ENCODE results near the gene ARHGEF10L. TPM values are rescaled to one million over a fixed set of nuclear protein-coding genes. Genes with fewer than 3 reads are reported as not detected.
A peak's percentile ranks its signal among the peaks of the same experiment; 100 is the strongest.

The ARHGEF10L gene
- total RNA-seq, 1 donor from 2014 or later: 75.6 TPM

GRCh38 chr1:17606826-17607440, 67.4 kb downstream of the ARHGEF10L start:
- Histone ChIP-seq H3K36me3 (peaks cover 0 to 6% of the 10 kb centered on the region in 2 donors), H3K4me3 (no peak overlapping the region), H3K4me1 (peaks cover 7% of the 10 kb centered on the region), H3K9me3 (no peaks in the 10 kb centered on the region), H3K27me3 (no peaks in the 10 kb centered on the region), H3K27ac (peak overlapping the region; percentile 69)
- DNase-seq (ENCODE audit: extremely low spot score in 2 of 2): no peak
- TF ChIP-seq CTCF (IDR thresholded peaks at IDR 0.05) (peak; percentile 72 to 93 (median 85)), POLR2AphosphoS5 (IDR thresholded peaks at IDR 0.05; ENCODE audit: insufficient read depth in 1 of 2, low read depth in 1 of 2) (no peak), POLR2A (IDR thresholded peaks at IDR 0.05) (no peak)
- intact Hi-C loops (cut with DNase I): no loop called here

DNA sequence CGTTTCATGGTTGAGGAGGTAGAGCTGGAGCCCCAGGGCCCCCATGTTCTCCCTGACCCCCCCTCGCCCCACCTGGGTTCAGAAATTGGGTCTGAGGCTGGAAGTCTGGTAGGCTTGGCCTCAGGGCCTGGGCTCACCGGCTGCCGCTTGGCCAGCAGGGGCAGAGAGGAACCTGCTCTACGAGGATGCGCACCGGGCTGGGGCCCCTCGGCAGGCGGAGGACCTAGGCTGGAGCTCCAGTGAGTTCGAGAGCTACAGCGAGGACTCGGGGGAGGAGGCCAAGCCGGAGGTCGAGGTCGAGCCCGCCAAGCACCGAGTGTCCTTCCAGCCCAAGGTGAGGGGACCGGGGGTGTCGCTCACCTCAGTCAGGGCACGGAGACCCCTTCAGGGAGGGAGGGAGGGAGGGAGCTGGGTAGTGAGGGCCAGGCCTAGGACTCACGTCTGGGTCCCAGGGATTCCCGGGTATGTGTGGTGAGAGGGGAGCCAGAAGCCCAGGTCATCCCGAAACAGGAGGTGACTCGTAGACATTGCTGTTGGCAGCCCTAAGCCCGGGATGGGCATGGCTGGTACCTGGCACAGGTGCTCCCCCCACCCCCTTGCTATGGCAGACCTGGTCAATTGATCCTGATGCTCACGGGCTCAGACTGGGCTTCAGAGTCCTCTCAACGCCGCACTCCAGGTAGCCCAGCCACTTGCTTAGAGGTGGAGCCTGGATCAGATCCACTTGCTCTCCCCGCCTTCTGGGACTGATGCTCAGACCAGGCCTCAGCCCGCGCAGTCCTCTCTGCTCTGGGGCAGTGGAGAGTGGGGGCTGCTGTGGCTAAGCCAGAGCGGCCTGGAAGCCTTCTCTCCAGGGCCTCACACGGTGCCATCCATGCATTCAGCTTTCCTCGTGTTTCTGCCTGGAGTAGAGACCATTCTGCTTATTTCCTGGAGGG, 68.4 kb downstream of the ARHGEF10L start:
- H3K4me1 ChIP-seq: peaks cover 7% of the 10 kb centered on the region
- no peak overlapping the region for H3K27ac ChIP-seq
- no peaks in the 10 kb centered on the region for H3K36me3 ChIP-seq
- no peak for TF ChIP-seq CTCF (IDR thresholded peaks at IDR 0.05)
- no peak for TF ChIP-seq POLR2AphosphoS5 (IDR thresholded peaks at IDR 0.05; ENCODE audit: insufficient read depth in 1 of 2, low read depth in 1 of 2)
- TF ChIP-seq POLR2A (IDR thresholded peaks at IDR 0.05): no peak
- H3K9me3 ChIP-seq: no peaks in the 10 kb centered on the region
- no peak for DNase-seq (ENCODE audit: extremely low spot score in 2 of 2)
- no peak overlapping the region for H3K4me3 ChIP-seq
- intact Hi-C loops (cut with DNase I): no loop called here
- no peaks in the 10 kb centered on the region for H3K27me3 ChIP-seq

DNA sequence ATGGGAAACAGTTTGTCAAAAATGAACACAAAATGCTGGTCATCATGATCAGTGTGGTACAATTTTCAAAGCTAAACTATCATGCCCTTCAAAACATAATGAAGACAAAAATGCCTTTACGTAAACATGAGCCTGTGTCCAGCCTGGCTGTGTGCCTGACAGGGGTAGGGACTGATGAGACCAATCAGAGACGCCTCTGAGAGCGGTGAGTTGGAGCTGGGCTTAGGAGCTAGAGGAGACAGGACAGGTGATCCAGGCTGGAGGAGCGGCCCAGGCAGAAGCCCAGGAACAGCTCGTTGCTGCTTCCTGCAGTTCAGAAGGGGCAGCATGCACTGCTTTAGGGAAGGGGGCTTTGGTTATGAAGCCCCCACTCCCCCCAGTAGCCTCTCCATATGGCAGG, 70.0 kb downstream of the ARHGEF10L start:
- TF ChIP-seq POLR2A (IDR thresholded peaks at IDR 0.05) (no peak), POLR2AphosphoS5 (IDR thresholded peaks at IDR 0.05; ENCODE audit: insufficient read depth in 1 of 2, low read depth in 1 of 2) (no peak), CTCF (IDR thresholded peaks at IDR 0.05) (no peak)
- Histone ChIP-seq H3K4me3 (no peak overlapping the region), H3K36me3 (no peaks in the 10 kb centered on the region), H3K4me1 (peaks cover 7% of the 10 kb centered on the region), H3K9me3 (no peaks in the 10 kb centered on the region), H3K27ac (no peak overlapping the region), H3K27me3 (no peaks in the 10 kb centered on the region)
- no peak for DNase-seq (ENCODE audit: extremely low spot score in 2 of 2)
- intact Hi-C loops (cut with DNase I): loop anchor here (1.0 kb wide), 1 partner anchor 107 kb away; no protein-coding TSS in a partner anchor

GRCh38 chr1:17610085-17610484, 70.6 kb downstream of the ARHGEF10L start:
- no peaks in the 10 kb centered on the region for H3K36me3 ChIP-seq
- H3K4me3 ChIP-seq: no peak overlapping the region
- H3K9me3 ChIP-seq: no peaks in the 10 kb centered on the region
- H3K27ac ChIP-seq: no peak overlapping the region
- intact Hi-C loops (cut with DNase I): no loop called here
- H3K27me3 ChIP-seq: no peaks in the 10 kb centered on the region
- no peak for DNase-seq (ENCODE audit: extremely low spot score in 2 of 2)
- peaks cover 7% of the 10 kb centered on the region for H3K4me1 ChIP-seq
- no peak for TF ChIP-seq POLR2AphosphoS5 (IDR thresholded peaks at IDR 0.05; ENCODE audit: insufficient read depth in 1 of 2, low read depth in 1 of 2)
- TF ChIP-seq POLR2A (IDR thresholded peaks at IDR 0.05): no peak
- no peak for TF ChIP-seq CTCF (IDR thresholded peaks at IDR 0.05)

Measured in vagina (tissue), 2 donors.